Frontal cortex (tissue), 4 donors: ENCODE data around the gene ZCCHC8. TPM values are rescaled to one million over a fixed set of nuclear protein-coding genes. Genes with fewer than 3 reads are reported as not detected.
"Not testable (repeated sequence)": the region's sequence is repeated elsewhere in the genome, so short reads cannot be mapped to it uniquely, and the experiment has no call there.

Experiments
- DNase-seq, 2 donors: peaks; one replicate each; pipeline ENCODE4 v3.0.0; 2012; ENCODE audit warnings: low spot score in 2 of 2
- FAIRE-seq: peaks from 2 replicates; lab custom pipeline; 2012; peaks lifted over from hg19 to GRCh38; lab: Jason Lieb, UNC
- total RNA-seq: library from RNA; depleted of rRNA; stranded (reverse); fragments of >200 nt; gene quantifications from one replicate; pipeline ENCODE4 v1.2.3, GENCODE V29; 2014
- donor health status: control.
- donor health status: control.
- donor health status: control.

ZCCHC8 gene
- total RNA-seq, 1 donor from 2014 or later, result 31.8 TPM

GRCh38 chr12:122480753-122481152 lies 20.0 kb downstream of the ZCCHC8 start:
- FAIRE-seq (no peak), DNase-seq (no peak)

GRCh38 chr12:122474324-122474716 lies 26.4 kb downstream of the ZCCHC8 start:
- DNase-seq, result no peak
- no peak for FAIRE-seq

GRCh38 chr12:122473543-122474323 lies 27.0 kb downstream of the ZCCHC8 start:
- no peak for FAIRE-seq
- no peak for DNase-seq

GRCh38 chr12:122471324-122472226 lies 29.2 kb downstream of the ZCCHC8 start:
- FAIRE-seq, result peak; percentile 55
- peak; percentile 10 to 44 for DNase-seq

GRCh38 chr12:122470576-122470975 lies 30.2 kb downstream of the ZCCHC8 start:
- not testable (repeated sequence) for DNase-seq, FAIRE-seq

GRCh38 chr12:122469856-122470255 lies 30.9 kb downstream of the ZCCHC8 start:
- not testable (repeated sequence) for FAIRE-seq, DNase-seq

- FAIRE-seq (no peak), DNase-seq (no peak)
Measured at GRCh38 chr12:122467983-122468382, 32.7 kb downstream of the ZCCHC8 start.

GRCh38 chr12:122464317-122465042 lies 36.3 kb downstream of the ZCCHC8 start:
- DNase-seq, FAIRE-seq: not testable (repeated sequence)

GRCh38 chr12:122460641-122461040 lies 40.1 kb downstream of the ZCCHC8 start:
- no peak for FAIRE-seq
- DNase-seq, result no peak

GRCh38 chr12:122460061-122460460 lies 40.7 kb downstream of the ZCCHC8 start:
- DNase-seq, result no peak
- no peak for FAIRE-seq

- DNase-seq (no peak), FAIRE-seq (no peak)
Measured at GRCh38 chr12:122459211-122459610, 41.5 kb downstream of the ZCCHC8 start.

GRCh38 chr12:122458105-122459035 lies 42.4 kb downstream of the ZCCHC8 start:
- FAIRE-seq (no peak), DNase-seq (no peak)

GRCh38 chr12:122457627-122458026 lies 43.1 kb downstream of the ZCCHC8 start:
- no peak for DNase-seq
- FAIRE-seq, result no peak

GRCh38 chr12:122454739-122455138 lies 46.0 kb downstream of the ZCCHC8 start:
- DNase-seq (no peak), FAIRE-seq (no peak)

GRCh38 chr12:122454250-122454721 lies 46.4 kb downstream of the ZCCHC8 start:
- FAIRE-seq, result no peak
- no peak for DNase-seq

GRCh38 chr12:122452701-122453285 lies 47.9 kb downstream of the ZCCHC8 start:
- FAIRE-seq (no peak), DNase-seq (no peak)

GRCh38 chr12:122449317-122449716 lies 51.4 kb downstream of the ZCCHC8 start:
- no peak for DNase-seq

GRCh38 chr12:122447825-122448224 lies 52.9 kb downstream of the ZCCHC8 start:
- DNase-seq, FAIRE-seq: not testable (repeated sequence)

More at GRCh38 chr12:122449317-122449716, 51.4 kb downstream of the ZCCHC8 start:
- no peak for FAIRE-seq
